GM12874 (cell line): ENCODE measurements around the gene THEM4.

ENCODE experiments used
- CTCF ChIP-seq: IDR thresholded peaks from 2 replicates; pipeline ENCODE4 v1.5.1; 2011; ENCODE audit warnings: low read depth, mild to moderate bottlenecking, control low read depth, low read length, moderate library complexity; ENCODE audit not compliant: insufficient read depth

Gene THEM4

GRCh38 chr1:151909167-151910149, at the start of gene THEM4:
THEM4 (minus strand) TSS chr1:151909511; CDS start chr1:151909458, 53 bp downstream.
- peak; percentile 42 for TF ChIP-seq CTCF

- no peak for TF ChIP-seq CTCF
Measured at GRCh38 chr1:151958959-151959358, 49.6 kb upstream of the THEM4 start.

- TF ChIP-seq CTCF, result no peak
Measured at GRCh38 chr1:151956957-151957497, 47.7 kb upstream of the THEM4 start.

GRCh38 chr1:151953409-151954094, 44.2 kb upstream of the THEM4 start:
- no peak for TF ChIP-seq CTCF

- no peak for TF ChIP-seq CTCF
Measured at GRCh38 chr1:151952811-151953210, 43.5 kb upstream of the THEM4 start.

- no peak for TF ChIP-seq CTCF
Measured at GRCh38 chr1:151949371-151950193, 40.3 kb upstream of the THEM4 start.
